Astrocyte (in vitro differentiated cells and primary cell): Measurements from ENCODE around the gene NWD2. TPM values are rescaled to one million over a fixed set of nuclear protein-coding genes. Genes with fewer than 3 reads are reported as not detected.

Source experiments
- DNase-seq: peaks from one replicate; pipeline ENCODE4 v3.0.0-alpha.2; 2010; ENCODE audit warnings: low read depth
- FAIRE-seq: peaks from 2 replicates; lab custom pipeline; 2011; peaks lifted over from hg19 to GRCh38; lab: Jason Lieb, UNC
- H2AFZ ChIP-seq: 2 replicates; pipeline ENCODE4 v1.6.0; 2012; ENCODE audit warnings: low read depth, low read length, inconsistent platforms
- H3K27ac ChIP-seq: 2 replicates; pipeline ENCODE4 v1.5.1; 2011; ENCODE audit warnings: low read depth, low read length, inconsistent platforms
- H3K27me3 ChIP-seq: 2 replicates; pipeline ENCODE4 v1.6.0; 2011; ENCODE audit warnings: low read length, inconsistent platforms; ENCODE audit not compliant: insufficient read depth
- H3K36me3 ChIP-seq: 2 replicates; pipeline ENCODE4 v1.5.1; 2011; ENCODE audit warnings: low read length, inconsistent platforms; ENCODE audit not compliant: insufficient read depth
- H3K4me1 ChIP-seq: 2 replicates; pipeline ENCODE4 v1.5.1; 2011; ENCODE audit warnings: low read length, inconsistent platforms; ENCODE audit not compliant: insufficient read depth
- H3K4me2 ChIP-seq: 2 replicates; pipeline ENCODE4 v1.6.0; 2012; ENCODE audit warnings: low read length, inconsistent platforms
- H3K4me3 ChIP-seq: 2 replicates; pipeline ENCODE4 v1.5.1; 2011; ENCODE audit warnings: low read depth, mild to moderate bottlenecking, low read length, inconsistent platforms; ENCODE audit not compliant: insufficient read depth
- H3K79me2 ChIP-seq: 2 replicates; pipeline ENCODE4 v1.6.0; 2012; ENCODE audit warnings: mild to moderate bottlenecking, low read length, inconsistent platforms; ENCODE audit not compliant: insufficient read depth
- H3K9ac ChIP-seq: 2 replicates; pipeline ENCODE4 v1.6.0; 2012; ENCODE audit warnings: mild to moderate bottlenecking, low read length, inconsistent platforms
- H3K9me3 ChIP-seq: 2 replicates; pipeline ENCODE4 v1.5.1; 2012; ENCODE audit warnings: low read depth, mild to moderate bottlenecking, low read length, inconsistent platforms; ENCODE audit not compliant: insufficient read depth
- H4K20me1 ChIP-seq: 2 replicates; pipeline ENCODE4 v1.6.0; 2012; ENCODE audit warnings: low read length, inconsistent platforms; ENCODE audit not compliant: insufficient read depth
- H3K27ac Mint-ChIP-seq: one replicate; pipeline ENCODE4 v1.8.0; 2021; ENCODE audit warnings: mild to moderate bottlenecking, mixed read lengths; ENCODE audit not compliant: unreplicated experiment
- H3K27me3 Mint-ChIP-seq: one replicate; pipeline ENCODE4 v1.8.0; 2021; ENCODE audit warnings: low read depth, mixed read lengths; ENCODE audit not compliant: unreplicated experiment
- H3K36me3 Mint-ChIP-seq: one replicate; pipeline ENCODE4 v1.8.0; 2021; ENCODE audit warnings: low read depth, mixed read lengths; ENCODE audit not compliant: unreplicated experiment
- H3K4me1 Mint-ChIP-seq: one replicate; pipeline ENCODE4 v1.8.0; 2021; ENCODE audit warnings: low read depth, mixed read lengths; ENCODE audit not compliant: unreplicated experiment
- H3K4me3 Mint-ChIP-seq: one replicate; pipeline ENCODE4 v1.8.0; 2021; ENCODE audit warnings: mild to moderate bottlenecking, moderate library complexity, mixed read lengths; ENCODE audit not compliant: unreplicated experiment
- H3K9me3 Mint-ChIP-seq: one replicate; pipeline ENCODE4 v1.8.0; 2021; ENCODE audit warnings: mild to moderate bottlenecking, mixed read lengths; ENCODE audit not compliant: unreplicated experiment
- EZH2 ChIP-seq: IDR thresholded peaks from 2 replicates; pipeline ENCODE4 v1.6.1; 2012; ENCODE audit warnings: mild to moderate bottlenecking, low read length, inconsistent platforms; ENCODE audit not compliant: insufficient read depth
- total RNA-seq: library from RNA; stranded (reverse); gene quantifications from 2 replicates; pipeline ENCODE4 v1.2.1, GENCODE V29; 2021
- TF ChIP-seq, protein P1 (sequence below): IDR thresholded peaks from 2 replicates; pipeline ENCODE4 v1.5.1; 2011; ENCODE audit warnings: low read depth, mild to moderate bottlenecking, inconsistent platforms, low read length, moderate library complexity; ENCODE audit not compliant: insufficient read depth

NWD2 gene
- total RNA-seq, 1 donor from 2014 or later: not detected

GRCh38 chr4:37436546-37436945 lies 192.0 kb downstream of the NWD2 start:
- no peak for DNase-seq
- no peak for FAIRE-seq
- Histone ChIP-seq H3K36me3 (no peaks in the 10 kb centered on the region), H3K4me3 (no peak overlapping the region), H3K79me2 (no peaks in the 10 kb centered on the region), H2AFZ (no peak overlapping the region), H3K27me3 (no peaks in the 10 kb centered on the region), H3K27ac (no peak overlapping the region), H4K20me1 (no peaks in the 10 kb centered on the region), H3K4me2 (no peak overlapping the region), H3K9ac (no peak overlapping the region), H3K4me1 (no peaks in the 10 kb centered on the region), H3K9me3 (no peaks in the 10 kb centered on the region)
- H3K9me3 Mint-ChIP-seq: no peaks in the 10 kb centered on the region
- H3K36me3 Mint-ChIP-seq: no peaks in the 10 kb centered on the region
- H3K4me1 Mint-ChIP-seq: peaks cover 2% of the 10 kb centered on the region
- H3K27ac Mint-ChIP-seq: no peak overlapping the region
- no peak overlapping the region for H3K4me3 Mint-ChIP-seq
- TF ChIP-seq, protein P1, sequence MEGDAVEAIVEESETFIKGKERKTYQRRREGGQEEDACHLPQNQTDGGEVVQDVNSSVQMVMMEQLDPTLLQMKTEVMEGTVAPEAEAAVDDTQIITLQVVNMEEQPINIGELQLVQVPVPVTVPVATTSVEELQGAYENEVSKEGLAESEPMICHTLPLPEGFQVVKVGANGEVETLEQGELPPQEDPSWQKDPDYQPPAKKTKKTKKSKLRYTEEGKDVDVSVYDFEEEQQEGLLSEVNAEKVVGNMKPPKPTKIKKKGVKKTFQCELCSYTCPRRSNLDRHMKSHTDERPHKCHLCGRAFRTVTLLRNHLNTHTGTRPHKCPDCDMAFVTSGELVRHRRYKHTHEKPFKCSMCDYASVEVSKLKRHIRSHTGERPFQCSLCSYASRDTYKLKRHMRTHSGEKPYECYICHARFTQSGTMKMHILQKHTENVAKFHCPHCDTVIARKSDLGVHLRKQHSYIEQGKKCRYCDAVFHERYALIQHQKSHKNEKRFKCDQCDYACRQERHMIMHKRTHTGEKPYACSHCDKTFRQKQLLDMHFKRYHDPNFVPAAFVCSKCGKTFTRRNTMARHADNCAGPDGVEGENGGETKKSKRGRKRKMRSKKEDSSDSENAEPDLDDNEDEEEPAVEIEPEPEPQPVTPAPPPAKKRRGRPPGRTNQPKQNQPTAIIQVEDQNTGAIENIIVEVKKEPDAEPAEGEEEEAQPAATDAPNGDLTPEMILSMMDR: no peak
- TF ChIP-seq EZH2: no peak
- peaks cover 2% of the 10 kb centered on the region for H3K27me3 Mint-ChIP-seq

- no peaks in the 10 kb centered on the region for H3K9me3 Mint-ChIP-seq
- no peaks in the 10 kb centered on the region for H3K9me3 ChIP-seq
- TF ChIP-seq EZH2: no peak
- TF ChIP-seq, protein P1: no peak
- H3K4me2 ChIP-seq: no peak overlapping the region
- no peaks in the 10 kb centered on the region for H3K36me3 ChIP-seq
- no peak overlapping the region for H3K4me3 Mint-ChIP-seq
- H3K27me3 Mint-ChIP-seq: peaks cover 2% of the 10 kb centered on the region
- H3K4me1 ChIP-seq: no peaks in the 10 kb centered on the region
- DNase-seq (no peak), FAIRE-seq (no peak)
- H3K79me2 ChIP-seq: no peaks in the 10 kb centered on the region
- no peak overlapping the region for H3K4me3 ChIP-seq
- no peak overlapping the region for H2AFZ ChIP-seq
- H3K27ac ChIP-seq: no peak overlapping the region
- no peak overlapping the region for H3K27ac Mint-ChIP-seq
- no peaks in the 10 kb centered on the region for H3K27me3 ChIP-seq
- no peak overlapping the region for H3K9ac ChIP-seq
- no peaks in the 10 kb centered on the region for H3K36me3 Mint-ChIP-seq
- H4K20me1 ChIP-seq: no peaks in the 10 kb centered on the region
- H3K4me1 Mint-ChIP-seq: peaks cover 7% of the 10 kb centered on the region
These were observed 192.6 kb downstream of the NWD2 start for GRCh38 chr4:37437163-37437562.

- no peaks in the 10 kb centered on the region for H3K9me3 ChIP-seq
- Mint-ChIP-seq H3K9me3 (no peaks in the 10 kb centered on the region), H3K27me3 (peaks cover 2% of the 10 kb centered on the region), H3K4me1 (peaks cover 8% of the 10 kb centered on the region), H3K4me3 (no peak overlapping the region), H3K27ac (no peak overlapping the region), H3K36me3 (no peaks in the 10 kb centered on the region)
- TF ChIP-seq, protein P1: no peak
- no peak for TF ChIP-seq EZH2
- FAIRE-seq (peak; percentile 17), DNase-seq (no peak)
- no peak overlapping the region for H3K4me2 ChIP-seq
- no peaks in the 10 kb centered on the region for H3K79me2 ChIP-seq
- no peaks in the 10 kb centered on the region for H3K36me3 ChIP-seq
- H3K9ac ChIP-seq: no peak overlapping the region
- H2AFZ ChIP-seq: no peak overlapping the region
- H3K27ac ChIP-seq: no peak overlapping the region
- H3K4me3 ChIP-seq: no peak overlapping the region
- H3K27me3 ChIP-seq: no peaks in the 10 kb centered on the region
- H4K20me1 ChIP-seq: no peaks in the 10 kb centered on the region
- H3K4me1 ChIP-seq: no peaks in the 10 kb centered on the region
These were observed 194.2 kb downstream of the NWD2 start for GRCh38 chr4:37438564-37439279.
